ENCODE results near the gene SIK3.
A peak's percentile ranks its signal among the peaks of the same experiment; 100 is the strongest.
"Not testable (repeated sequence)": the region's sequence is repeated elsewhere in the genome, so short reads cannot be mapped to it uniquely, and the experiment has no call there.

SIK3 gene

DNA sequence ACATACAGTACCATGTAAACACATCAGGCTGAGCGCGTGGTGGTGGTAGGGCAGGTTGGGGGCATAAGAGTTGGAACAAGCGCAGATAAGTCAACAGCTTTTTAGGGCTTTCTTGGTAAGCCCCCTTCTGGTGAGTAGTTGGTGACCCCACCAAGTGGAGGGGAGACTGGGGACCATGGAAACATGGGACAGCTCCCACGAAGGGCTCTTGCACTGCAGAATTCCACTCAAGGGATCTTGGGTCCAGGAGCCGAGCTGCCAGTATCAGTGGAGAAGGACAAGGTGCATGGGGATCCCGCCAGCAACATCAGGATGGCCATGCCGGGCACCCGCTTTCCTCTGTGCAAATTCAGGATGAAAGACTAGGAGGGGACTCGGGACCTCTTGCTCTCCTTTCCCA lies 254.6 kb downstream of the SIK3 start:
- no peak for DNase-seq (ENCODE audit: low read depth in 2 of 3, low spot score in 1 of 3)

GRCh38 chr11:116842909-116843308 lies 255.3 kb downstream of the SIK3 start:
- DNase-seq (ENCODE audit: low read depth in 2 of 3, low spot score in 1 of 3) = no peak

GRCh38 chr11:116842117-116842516 lies 256.1 kb downstream of the SIK3 start:
- no peak for DNase-seq (ENCODE audit: low read depth in 2 of 3, low spot score in 1 of 3)

DNA sequence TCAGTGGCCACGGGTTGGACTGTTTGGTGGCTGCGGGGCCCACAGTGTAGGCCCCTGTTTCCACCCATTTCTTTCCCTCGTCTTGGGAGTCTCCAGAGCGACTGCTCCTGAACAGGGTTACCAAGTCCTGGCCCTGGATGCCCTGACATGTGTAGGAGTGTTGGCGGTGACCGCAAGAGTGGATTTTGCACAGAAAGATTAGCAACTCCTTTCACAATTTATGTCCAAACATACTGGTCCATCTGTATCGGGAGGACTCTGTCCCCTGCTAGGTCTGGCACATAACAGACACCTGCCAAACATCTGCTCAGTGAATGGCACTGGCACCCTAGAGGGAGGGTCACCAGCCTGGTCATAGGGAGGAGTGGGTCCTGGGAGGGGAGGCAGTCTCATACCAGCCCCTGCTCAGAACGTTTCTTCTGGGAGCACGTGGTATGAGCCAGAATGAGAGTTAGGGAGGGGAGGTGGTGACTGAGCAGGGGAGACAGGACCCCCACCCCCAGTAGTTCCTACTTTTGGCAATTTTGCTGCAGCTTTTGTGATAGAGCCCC lies 257.4 kb downstream of the SIK3 start:
- no peak for DNase-seq (ENCODE audit: low read depth in 2 of 3, low spot score in 1 of 3)

- no peak for DNase-seq (ENCODE audit: low read depth in 2 of 3, low spot score in 1 of 3)
These were observed 257.9 kb downstream of the SIK3 start for GRCh38 chr11:116840224-116840745.

DNA sequence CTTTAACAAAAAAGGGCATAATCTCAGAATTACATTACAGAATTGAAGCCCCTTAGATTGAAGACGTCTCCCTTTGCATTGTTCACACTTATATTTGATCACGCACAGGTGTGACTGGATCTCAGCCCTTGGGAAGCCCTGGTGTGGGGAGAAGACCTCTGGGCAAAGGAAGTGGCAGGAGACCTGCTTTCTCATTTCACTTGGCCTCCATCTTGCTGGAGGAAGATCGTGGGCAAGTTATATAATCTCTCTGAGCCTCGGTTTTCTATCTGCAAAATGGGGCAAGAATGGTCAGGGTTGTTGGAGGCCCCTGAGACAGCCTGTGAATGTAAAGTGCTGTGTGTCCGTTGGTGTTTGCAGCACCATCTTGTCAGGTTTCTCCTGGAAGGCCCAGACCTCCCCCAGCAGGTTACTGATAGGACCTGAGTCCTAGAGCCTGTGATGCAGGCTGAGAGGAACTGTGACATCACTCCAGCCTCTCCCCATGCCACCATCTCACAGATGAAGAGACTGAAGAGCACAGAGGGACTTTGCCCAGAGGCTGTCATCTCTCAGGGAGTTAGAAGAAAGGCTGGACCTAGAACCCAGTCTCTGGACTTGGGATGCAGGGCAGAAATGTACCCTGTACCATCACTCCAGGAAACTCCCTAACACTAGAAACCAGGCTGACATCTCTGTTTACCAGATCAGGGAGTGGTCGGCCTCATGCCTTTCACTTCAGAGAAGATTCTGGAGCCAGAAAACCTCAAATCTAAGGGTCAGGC lies 259.7 kb downstream of the SIK3 start:
- no peak for DNase-seq (ENCODE audit: low read depth in 2 of 3, low spot score in 1 of 3)

DNA sequence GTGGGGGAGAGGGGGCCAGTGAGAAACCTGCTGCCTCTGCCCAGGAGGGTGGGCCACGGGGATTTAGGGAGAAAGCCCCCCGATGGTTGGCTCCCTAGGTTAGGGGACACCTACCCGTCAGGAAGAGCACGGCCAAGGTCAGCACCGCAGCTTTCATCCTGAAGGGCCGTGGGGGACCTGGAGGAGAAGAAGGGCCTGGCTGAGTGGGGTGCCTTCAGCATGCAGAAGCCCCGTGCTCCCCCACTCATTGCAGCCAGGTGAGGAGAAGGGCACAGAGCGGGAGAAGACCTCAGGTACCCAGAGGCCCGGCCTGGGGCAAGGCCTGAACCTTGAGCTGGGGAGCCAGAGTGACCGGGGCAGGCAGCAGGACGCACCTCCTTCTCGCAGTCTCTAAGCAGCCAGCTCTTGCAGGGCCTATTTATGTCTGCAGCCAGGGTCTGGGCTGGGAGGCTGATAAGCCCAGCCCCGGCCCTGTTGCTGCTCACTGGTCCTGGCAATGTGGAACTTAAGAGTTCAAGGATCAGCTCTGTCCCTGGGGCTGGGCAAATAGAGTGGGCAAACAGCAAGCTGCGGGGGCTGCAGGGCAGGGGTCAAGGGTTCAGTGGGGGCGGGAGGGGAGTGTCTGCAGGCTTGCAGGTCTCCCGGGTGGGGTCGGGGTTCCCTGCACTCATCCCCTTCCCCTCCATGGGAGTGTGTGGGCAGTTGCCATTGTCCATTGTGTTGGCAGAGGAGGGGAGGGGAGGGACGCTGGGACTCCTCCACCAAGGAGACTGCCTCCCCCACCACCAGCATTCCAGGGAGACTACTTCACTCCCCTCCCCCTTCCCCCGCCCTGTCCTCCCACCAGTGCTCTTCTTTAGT lies 260.8 kb downstream of the SIK3 start, which contains the start of gene APOA1:
TSS of gene APOA1 (minus strand) at position 392 of the 861 bp plus-strand sequence. CDS start at position 157, 235 bp downstream.
- no peak for DNase-seq (ENCODE audit: low read depth in 2 of 3, low spot score in 1 of 3)

DNA sequence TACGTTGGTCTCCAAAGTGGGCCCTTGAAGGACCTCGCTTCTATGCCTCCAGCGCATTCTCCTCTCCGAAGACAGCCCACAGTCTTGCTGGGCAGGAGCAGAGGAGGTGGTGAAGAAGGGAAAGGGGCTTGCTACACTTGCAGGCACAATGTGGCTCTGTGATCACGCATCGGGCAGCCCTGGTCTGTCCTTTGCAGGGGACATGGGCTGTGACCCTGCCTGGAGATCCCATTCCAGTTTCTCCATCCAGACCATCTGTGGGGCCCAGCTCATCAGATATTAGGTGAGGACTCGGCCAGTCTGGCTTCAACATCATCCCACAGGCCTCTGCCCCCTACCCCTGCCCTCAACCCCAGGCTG lies 261.6 kb downstream of the SIK3 start:
- no peak for DNase-seq (ENCODE audit: low read depth in 2 of 3, low spot score in 1 of 3)

GRCh38 chr11:116835791-116836631 lies 262.2 kb downstream of the SIK3 start:
- DNase-seq (ENCODE audit: low read depth in 2 of 3, low spot score in 1 of 3) = peak; percentile 64 to 69 (median 68)

DNA sequence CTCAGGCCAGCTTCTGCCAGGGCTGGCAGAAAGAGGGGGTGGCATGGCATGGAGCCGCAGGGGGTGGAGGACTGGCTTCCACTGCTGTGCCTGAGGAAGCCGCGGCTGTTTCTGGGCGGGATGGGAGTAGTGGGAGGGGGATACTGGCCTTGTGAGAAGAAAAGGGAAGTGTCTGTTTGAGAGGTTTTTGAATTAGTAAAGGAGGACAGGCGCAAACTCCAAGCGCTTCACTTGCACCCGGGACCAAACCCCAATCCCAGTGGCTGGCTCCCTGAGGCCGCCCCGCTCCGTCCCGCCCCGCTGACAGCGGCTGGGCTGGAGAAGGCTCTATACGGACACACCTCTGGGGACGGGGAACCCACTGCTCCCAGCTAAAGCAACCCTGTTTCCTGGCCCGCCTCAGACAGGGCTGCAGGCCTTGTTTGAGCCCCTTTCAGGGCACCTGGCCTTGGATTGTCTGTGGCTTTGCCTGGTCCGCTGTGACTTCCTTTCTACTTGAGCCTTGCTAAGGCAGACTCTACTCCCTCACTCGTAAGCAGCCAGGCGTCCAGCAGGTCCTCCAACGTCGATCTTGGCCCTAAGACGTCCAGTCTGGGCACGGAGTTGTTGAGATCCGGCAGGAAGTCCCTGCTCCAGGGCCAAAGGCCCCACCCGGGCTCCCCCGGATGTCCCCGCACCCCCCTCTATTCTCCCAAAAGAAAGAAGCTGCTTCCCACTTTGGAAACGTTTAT lies 263.0 kb downstream of the SIK3 start:
- DNase-seq (ENCODE audit: low read depth in 2 of 3, low spot score in 1 of 3) = no peak

DNA sequence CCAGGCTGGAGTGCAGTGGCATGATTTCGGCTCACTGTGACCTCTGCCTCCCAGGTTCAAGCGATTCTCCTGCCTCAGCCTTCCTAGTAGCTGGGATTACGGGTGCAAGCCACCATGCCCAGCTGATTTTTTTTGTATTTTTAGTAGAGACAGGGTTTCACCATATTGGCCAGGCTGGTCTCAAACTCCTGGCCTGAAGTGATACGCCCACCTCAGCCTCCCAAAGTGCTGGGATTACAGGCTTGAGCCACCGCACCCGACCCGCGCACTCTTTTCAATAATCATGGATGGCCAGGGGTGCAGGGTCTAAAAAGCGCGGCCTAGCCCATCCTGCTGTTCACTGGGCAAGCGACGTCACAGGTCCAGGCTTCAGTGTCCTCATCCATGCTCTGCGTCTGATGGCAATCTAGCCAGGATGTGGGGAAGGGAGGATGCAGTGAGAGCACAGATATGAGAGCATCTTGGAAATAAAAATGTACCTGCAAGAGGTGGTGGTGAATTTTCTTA lies 263.6 kb downstream of the SIK3 start:
- DNase-seq (ENCODE audit: low read depth in 2 of 3, low spot score in 1 of 3) = not testable (repeated sequence)

DNA sequence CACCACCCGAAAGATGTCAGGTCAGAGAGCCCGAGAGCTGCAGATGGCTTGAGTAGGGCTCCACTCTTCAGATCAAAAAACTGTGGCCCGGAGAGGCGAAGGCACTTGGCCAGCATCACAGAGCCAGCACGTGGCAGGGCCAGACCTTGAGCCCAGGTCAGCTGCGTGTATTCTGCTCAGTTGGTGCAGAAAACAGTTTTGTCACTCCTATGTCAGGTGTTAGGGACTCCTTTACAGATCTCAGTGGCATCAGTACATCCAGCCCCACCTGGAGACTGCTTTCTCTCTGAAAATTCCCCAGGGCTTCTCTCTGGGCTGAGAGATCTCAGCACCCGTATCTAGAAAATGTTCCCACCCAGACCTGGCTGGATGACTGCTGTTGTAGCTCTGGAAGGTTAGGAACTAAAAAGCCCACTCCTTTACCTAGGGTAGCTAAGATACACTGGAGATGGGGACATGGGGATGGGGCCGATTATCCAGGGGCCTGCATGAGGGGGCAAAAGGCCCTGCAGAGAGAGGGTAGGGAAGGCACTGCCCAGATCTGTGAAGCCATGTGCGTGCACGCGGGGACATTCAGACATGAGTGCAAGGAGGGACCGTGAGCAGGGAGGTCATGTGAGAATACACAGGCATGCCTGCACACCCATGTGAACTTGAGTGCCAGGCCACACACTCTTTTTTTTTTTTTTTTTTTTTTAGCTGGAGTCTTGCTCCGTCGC lies 264.3 kb downstream of the SIK3 start:
- no peak for DNase-seq (ENCODE audit: low read depth in 2 of 3, low spot score in 1 of 3)

DNA sequence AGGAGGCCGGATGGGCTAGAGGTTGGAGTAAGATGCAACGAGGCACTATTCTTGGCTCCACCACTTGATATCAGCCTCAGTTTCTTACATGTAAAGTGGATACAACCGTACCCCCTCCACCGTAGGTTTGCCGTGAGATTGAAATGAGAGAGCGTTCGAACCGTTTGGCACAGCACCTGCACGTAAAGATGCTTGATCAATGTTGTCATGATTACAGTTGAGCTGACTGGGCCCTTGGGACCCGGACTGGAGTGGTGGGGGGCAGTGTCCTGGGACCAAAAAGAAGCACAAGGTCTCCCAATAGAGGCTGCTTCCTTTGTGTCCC lies 264.8 kb downstream of the SIK3 start:
- no peak for DNase-seq (ENCODE audit: low read depth in 2 of 3, low spot score in 1 of 3)

DNA sequence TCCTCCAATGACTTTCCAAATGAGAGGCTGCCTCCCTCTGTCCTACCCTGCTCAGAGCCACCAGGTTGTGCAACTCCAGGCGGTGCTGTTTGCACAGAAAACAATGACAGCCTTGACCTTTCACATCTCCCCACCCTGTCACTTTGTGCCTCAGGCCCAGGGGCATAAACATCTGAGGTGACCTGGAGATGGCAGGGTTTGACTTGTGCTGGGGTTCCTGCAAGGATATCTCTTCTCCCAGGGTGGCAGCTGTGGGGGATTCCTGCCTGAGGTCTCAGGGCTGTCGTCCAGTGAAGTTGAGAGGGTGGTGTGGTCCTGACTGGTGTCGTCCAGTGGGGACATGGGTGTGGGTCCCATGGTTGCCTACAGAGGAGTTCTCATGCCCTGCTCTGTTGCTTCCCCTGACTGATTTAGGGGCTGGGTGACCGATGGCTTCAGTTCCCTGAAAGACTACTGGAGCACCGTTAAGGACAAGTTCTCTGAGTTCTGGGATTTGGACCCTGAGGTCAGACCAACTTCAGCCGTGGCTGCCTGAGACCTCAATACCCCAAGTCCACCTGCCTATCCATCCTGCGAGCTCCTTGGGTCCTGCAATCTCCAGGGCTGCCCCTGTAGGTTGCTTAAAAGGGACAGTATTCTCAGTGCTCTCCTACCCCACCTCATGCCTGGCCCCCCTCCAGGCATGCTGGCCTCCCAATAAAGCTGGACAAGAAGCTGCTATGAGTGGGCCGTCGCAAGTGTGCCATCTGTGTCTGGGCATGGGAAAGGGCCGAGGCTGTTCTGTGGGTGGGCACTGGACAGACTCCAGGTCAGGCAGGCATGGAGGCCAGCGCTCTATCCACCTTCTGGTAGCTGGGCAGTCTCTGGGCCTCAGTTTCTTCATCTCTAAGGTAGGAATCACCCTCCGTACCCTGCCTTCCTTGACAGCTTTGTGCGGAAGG lies 265.6 kb downstream of the SIK3 start:
- DNase-seq (ENCODE audit: low read depth in 2 of 3, low spot score in 1 of 3) = no peak

DNA sequence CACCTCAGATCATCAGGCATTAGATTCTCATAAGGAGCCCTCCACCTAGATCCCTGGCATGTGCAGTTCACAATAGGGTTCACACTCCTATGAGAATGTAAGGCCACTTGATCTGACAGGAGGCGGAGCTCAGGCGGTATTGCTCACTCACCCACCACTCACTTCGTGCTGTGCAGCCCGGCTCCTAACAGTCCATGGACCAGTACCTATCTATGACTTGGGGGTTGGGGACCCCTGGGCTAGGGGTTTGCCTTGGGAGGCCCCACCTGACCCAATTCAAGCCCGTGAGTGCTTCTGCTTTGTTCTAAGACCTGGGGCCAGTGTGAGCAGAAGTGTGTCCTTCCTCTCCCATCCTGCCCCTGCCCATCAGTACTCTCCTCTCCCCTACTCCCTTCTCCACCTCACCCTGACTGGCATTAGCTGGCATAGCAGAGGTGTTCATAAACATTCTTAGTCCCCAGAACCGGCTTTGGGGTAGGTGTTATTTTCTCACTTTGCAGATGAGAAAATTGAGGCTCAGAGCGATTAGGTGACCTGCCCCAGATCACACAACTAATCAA lies 266.4 kb downstream of the SIK3 start:
- DNase-seq (ENCODE audit: low read depth in 2 of 3, low spot score in 1 of 3) = no peak

DNA sequence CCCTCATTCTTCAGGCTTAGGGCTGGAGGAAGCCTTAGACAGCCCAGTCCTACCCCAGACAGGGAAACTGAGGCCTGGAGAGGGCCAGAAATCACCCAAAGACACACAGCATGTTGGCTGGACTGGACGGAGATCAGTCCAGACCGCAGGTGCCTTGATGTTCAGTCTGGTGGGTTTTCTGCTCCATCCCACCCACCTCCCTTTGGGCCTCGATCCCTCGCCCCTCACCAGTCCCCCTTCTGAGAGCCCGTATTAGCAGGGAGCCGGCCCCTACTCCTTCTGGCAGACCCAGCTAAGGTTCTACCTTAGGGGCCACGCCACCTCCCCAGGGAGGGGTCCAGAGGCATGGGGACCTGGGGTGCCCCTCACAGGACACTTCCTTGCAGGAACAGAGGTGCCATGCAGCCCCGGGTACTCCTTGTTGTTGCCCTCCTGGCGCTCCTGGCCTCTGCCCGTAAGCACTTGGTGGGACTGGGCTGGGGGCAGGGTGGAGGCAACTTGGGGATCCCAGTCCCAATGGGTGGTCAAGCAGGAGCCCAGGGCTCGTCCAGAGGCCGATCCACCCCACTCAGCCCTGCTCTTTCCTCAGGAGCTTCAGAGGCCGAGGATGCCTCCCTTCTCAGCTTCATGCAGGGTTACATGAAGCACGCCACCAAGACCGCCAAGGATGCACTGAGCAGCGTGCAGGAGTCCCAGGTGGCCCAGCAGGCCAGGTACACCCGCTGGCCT lies 267.9 kb downstream of the SIK3 start:
- DNase-seq (ENCODE audit: low read depth in 2 of 3, low spot score in 1 of 3) = no peak

- no peak for DNase-seq (ENCODE audit: low read depth in 2 of 3, low spot score in 1 of 3)
These were observed 268.6 kb downstream of the SIK3 start, which contains the start of gene APOC3 for GRCh38 chr11:116829525-116830183. APOC3 (plus strand) TSS chr11:116829907; CDS start chr11:116830583, 676 bp downstream.

Measured in stimulated activated CD4-positive, alpha-beta T cell treated with anti-CD3 and anti-CD28 coated beads, Interleukin-12 subunit alpha, Interleukin-12 subunit beta, amount 100 ng/mL, for 48 hours (primary cell).